ENCODE data around the gene CDH23.

The CDH23 gene

DNA sequence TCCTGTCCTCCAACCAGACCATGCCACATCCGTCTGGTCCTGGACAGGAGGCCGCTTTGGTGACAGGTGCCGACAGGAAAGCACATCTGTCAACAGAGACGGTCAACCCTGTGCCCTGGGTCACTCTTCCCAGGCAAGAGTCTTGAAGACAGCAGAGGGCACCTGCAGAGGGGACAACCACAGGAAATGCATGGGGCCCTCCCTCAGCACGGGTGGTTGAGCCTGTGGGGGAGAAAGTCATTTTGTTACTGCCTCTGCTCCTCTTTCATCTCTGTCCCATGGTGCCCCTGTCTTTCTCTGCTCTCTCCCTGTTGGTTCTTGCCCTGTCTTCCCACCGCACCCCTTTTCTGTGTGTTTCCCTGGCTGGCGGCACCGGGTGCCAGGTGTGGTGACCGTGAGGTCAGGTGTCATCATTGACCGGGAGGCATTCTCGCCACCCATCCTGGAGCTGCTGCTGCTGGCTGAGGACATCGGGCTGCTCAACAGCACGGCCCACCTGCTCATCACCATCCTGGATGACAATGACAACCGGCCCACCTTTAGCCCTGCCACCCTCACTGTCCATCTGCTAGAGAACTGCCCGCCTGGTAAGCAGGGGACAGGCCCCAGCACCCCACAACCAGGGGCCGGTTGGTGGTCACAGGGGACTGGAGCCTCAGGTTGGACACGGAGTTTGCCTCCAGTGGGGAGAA, 394.2 kb downstream of the CDH23 start:
- DNase-seq: no peak

GRCh38 chr10:71795248-71795647, 398.5 kb downstream of the CDH23 start:
- DNase-seq: no peak

DNA sequence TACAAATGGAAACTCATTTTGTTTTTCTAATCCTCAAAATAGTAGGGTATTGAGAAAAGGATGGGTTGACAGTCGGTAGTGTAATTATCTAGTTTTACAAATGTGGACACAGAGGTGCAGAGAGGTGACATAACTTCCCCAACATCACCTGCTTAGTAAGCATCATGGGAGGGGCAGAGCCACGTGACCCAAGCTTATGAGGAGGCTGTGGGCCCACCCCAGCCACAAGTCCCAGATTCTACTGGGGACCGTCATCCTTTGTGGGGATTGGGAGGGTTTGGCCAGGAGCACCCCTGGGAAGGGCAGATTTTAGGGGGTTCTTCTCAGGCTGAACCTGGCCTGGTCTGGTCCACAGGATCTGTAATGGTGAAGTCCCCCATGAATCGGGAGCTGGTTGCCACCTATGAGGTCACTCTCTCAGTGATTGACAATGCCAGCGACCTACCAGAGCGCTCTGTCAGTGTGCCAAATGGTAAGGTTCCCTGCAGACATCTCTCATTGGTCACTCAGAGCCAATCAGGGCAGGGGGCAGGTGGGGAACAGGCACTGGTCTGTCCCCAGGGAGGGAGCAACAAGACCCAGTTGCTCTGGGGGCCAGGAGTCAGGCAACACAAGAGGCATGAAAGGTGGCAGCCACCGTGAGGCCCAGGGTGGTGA, 400.2 kb downstream of the CDH23 start:
- no peak for DNase-seq

GRCh38 chr10:71797533-71798307, 401.0 kb downstream of the CDH23 start:
- DNase-seq: no peak

GRCh38 chr10:71798308-71798624, 401.5 kb downstream of the CDH23 start:
- no peak for DNase-seq

DNA sequence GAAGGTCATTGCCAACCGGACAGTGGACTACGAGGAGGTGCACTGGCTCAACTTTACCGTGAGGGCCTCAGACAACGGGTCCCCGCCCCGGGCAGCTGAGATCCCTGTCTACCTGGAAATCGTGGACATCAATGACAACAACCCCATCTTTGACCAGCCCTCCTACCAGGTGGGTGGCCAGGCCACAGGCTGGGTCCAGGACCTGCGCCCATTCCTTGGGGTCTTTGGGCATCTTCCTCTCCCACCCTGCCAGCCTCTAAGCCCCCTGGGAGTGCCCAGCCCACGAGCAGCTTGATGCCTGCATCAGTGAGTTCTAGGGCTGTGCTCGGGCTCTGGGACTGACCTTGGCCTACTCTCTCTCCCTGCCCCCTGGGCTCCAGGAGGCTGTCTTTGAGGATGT, 402.4 kb downstream of the CDH23 start:
- no peak for DNase-seq

GRCh38 chr10:71799608-71800453, 403.1 kb downstream of the CDH23 start:
- DNase-seq: no peak

DNA sequence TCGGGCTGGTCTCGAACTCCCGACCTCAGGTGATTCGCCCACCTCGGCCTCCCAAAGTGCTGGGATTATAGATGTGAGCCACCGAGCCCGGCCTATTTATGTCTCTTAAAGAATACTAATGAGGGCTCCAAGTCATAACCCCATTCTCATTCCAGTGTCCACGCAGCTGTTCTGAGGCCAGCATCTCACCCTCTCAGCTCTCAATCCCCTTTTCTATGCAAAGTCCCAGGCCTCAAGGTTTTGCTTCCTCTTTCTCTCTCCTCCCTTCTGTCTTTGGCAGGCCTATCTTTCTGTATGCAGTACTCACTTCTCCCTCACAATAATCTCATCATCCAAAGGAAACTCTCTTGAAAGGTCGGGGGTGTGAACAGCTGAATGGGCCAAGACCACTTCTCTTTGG, 404.6 kb downstream of the CDH23 start:
- no peak for DNase-seq

DNA sequence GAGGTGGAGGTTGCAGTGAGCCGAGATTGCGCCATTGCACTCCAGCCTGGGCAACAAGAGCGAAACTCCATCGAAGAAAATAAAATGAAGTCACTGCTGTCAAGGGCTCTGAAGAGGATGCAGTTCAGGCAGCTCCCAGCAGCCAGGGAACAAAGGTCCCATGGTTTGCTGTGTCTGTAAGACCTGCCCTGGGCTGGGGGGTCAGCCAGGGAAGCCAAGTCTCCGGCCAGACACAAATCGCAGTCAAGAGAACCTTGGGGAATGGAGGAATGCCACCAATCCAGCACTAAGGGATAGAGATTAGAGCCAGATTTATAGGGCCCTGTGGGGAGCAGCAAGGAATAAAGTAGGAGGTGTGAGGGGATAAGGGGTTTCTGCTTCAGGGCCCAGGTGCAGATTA, 405.5 kb downstream of the CDH23 start:
- no peak for DNase-seq

GRCh38 chr10:71802715-71803488, 406.2 kb downstream of the CDH23 start:
- DNase-seq: no peak

DNA sequence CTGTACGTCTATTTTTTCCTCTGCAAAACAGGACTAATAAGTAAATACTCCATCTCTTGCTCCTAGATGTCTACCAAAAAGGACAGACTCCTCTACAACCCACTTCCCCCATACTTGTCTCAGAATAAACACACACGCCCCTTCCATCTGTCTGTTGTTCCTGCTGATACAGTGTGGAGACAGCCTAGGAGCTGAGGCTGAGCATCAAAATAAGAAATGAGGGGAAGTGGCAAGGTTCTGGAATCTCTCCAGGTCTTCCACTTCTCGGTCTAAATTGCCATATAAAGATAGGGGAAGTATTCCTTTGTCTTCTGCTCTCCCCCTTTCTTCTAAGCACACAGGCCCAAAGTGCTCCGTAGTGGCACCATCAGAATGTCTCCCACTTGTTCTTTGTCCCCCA, 407.4 kb downstream of the CDH23 start:
- no peak for DNase-seq

DNA sequence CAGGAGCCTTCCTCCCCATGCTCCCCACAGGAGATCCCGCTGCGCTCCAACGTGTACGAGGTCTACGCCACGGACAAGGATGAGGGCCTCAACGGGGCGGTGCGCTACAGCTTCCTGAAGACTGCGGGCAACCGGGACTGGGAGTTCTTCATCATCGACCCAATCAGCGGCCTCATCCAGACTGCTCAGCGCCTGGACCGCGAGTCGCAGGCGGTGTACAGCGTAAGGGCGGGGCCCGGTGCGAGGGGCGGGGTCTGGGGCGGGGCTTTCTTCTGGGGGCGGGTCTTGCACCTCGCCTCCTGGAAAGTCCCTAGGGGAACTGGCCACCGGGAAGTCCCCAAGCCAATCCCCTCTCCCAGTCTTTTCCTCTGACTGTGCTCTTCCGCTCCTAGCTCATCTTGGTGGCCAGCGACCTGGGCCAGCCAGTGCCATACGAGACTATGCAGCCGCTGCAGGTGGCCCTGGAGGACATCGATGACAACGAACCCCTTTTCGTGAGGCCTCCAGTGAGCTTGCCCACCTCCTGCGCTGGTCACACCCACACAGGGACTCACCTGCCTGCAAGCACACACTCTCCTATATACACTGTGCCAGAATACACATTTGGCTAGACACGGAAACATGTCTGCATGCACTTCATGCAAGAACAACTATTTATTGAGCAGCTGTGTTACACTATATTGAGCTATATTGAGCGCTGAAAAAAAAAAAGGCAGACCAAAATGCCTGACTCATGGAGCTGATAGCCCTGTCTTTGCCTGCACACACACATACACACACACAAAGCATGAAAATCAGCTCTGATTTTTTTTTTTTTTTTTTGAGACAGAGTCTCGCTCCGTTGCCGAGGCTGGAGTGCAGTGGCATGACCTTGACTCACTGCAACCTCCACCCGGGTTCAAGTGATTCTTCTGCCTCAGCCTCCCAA, 409.3 kb downstream of the CDH23 start:
- no peak for DNase-seq

DNA sequence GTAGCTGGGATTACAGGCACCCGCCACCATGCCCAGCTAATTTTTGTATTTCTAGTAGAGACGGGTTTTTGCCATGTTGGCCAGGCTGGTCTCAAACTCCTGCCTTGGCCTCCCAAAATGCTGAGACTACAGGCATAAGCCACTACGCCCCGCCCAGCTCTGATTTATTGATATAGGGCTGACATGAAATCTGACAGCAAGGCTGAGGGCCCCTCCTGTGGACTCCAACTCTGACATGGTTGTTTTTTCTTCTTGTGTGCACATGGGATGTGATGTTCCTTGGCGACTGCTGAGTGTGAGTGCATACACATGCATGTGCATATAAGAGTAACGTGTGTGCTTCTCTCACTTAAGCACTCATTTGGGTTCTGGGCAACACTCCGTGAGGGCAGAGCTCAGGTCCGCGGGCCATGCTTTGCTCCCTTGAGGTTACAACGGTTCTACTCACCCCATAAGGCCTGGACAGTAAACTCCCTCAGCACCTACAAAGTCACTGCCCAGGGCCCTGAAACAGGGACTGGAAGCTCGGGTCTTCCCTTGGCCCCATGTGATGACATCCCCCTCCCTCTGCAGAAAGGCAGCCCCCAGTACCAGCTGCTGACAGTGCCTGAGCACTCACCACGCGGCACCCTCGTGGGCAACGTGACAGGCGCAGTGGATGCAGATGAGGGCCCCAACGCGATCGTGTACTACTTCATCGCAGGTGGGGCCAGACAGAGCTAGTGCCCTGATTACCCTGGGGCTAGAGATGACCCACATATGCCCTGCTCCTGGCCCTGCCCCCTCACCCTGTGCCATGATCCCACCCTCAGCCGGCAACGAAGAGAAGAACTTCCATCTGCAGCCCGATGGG, 410.2 kb downstream of the CDH23 start:
- no peak for DNase-seq

GRCh38 chr10:71807557-71808510, 411.1 kb downstream of the CDH23 start:
- DNase-seq: no peak

DNA sequence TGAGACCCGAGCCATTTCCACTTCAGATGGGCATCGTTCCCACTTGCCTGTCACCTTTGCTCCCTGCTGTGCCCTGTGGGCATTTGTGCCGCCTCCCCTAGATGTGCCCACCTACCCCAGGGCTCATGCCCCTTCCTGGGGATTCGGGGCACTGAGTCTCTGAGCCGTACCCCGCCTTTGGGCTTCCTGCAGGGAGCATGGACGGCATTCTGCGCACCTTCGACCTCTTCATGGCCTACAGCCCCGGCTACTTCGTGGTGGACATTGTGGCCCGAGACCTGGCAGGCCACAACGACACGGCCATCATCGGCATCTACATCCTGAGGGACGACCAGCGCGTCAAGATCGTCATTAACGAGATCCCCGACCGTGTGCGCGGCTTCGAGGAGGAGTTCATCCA, 412.9 kb downstream of the CDH23 start:
- no peak for DNase-seq

GRCh38 chr10:71810048-71810750, 413.5 kb downstream of the CDH23 start:
- DNase-seq: no peak

- no peak for DNase-seq
These were observed 414.6 kb downstream of the CDH23 start for GRCh38 chr10:71811351-71811750.

Measured in activated effector memory CD4-positive, alpha-beta T cell treated with Interleukin-2 at 50 U/mL for 16 hours (primary cell).